Measurements from ENCODE around the gene NUB1.
A peak's percentile ranks its signal among the peaks of the same experiment; 100 is the strongest.

The NUB1 gene

DNA sequence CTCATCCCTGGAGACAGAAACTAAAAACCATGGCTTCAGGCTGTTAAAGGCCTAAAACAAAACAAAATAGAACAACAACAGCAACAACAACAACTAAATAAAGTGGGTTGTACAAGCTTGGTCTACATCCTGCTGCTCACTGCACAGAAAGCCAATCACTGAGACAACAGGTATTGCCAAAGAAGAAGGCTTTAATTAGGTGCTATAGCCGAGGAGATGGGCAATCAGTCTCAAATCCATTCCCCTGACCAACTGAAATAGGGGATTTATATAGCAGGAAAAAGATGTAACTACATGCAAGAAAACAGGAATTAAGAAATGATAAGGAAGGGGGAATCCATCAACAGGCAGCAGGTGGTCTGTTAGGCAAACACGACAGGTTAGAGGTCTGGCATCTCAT lies 22.4 kb upstream of the NUB1 start:
- no peak overlapping the region for H3K4me3 ChIP-seq (ENCODE audit: control insufficient read depth, low read depth, low read length)
- DNase-seq (ENCODE audit: low read depth), result no peak

GRCh38 chr7:151320263-151320845 lies 21.3 kb upstream of the NUB1 start:
- TF ChIP-seq, protein P1, sequence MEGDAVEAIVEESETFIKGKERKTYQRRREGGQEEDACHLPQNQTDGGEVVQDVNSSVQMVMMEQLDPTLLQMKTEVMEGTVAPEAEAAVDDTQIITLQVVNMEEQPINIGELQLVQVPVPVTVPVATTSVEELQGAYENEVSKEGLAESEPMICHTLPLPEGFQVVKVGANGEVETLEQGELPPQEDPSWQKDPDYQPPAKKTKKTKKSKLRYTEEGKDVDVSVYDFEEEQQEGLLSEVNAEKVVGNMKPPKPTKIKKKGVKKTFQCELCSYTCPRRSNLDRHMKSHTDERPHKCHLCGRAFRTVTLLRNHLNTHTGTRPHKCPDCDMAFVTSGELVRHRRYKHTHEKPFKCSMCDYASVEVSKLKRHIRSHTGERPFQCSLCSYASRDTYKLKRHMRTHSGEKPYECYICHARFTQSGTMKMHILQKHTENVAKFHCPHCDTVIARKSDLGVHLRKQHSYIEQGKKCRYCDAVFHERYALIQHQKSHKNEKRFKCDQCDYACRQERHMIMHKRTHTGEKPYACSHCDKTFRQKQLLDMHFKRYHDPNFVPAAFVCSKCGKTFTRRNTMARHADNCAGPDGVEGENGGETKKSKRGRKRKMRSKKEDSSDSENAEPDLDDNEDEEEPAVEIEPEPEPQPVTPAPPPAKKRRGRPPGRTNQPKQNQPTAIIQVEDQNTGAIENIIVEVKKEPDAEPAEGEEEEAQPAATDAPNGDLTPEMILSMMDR (conservative IDR thresholded peaks at IDR 0.05; ENCODE audit: control insufficient read depth, insufficient read depth, low read depth, low read length), result no peak
- no peak for DNase-seq (ENCODE audit: low read depth)
- H3K4me3 ChIP-seq (ENCODE audit: control insufficient read depth, low read depth, low read length), result no peak overlapping the region

More for the DNA sequence above, 22.4 kb upstream of the NUB1 start:
- TF ChIP-seq, protein P1 (conservative IDR thresholded peaks at IDR 0.05; ENCODE audit: control insufficient read depth, insufficient read depth, low read depth, low read length), result no peak

DNA sequence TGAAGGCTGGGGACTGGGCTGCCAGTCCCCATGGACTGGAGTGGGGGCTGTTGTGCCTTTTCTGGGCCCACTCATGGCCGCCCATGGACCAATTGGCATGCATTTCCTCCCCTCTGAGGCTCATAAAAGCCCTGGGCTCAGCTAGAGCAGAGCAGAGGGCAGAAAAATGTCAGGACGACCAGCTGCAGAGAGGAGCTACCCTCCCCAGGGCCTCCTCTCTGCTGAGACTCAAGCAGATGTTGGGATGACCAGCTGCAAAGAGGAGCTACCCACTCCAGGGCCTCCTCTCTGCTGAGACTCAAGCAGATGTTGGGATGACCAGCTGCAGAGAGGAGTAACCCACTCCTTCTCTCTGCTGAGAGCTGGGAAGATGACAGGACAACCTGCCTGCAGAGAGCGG lies 20.3 kb upstream of the NUB1 start:
- H3K4me3 ChIP-seq (ENCODE audit: control insufficient read depth, low read depth, low read length), result no peak overlapping the region
- DNase-seq (ENCODE audit: low read depth), result no peak
- TF ChIP-seq, protein P1 (conservative IDR thresholded peaks at IDR 0.05; ENCODE audit: control insufficient read depth, insufficient read depth, low read depth, low read length), result no peak

DNA sequence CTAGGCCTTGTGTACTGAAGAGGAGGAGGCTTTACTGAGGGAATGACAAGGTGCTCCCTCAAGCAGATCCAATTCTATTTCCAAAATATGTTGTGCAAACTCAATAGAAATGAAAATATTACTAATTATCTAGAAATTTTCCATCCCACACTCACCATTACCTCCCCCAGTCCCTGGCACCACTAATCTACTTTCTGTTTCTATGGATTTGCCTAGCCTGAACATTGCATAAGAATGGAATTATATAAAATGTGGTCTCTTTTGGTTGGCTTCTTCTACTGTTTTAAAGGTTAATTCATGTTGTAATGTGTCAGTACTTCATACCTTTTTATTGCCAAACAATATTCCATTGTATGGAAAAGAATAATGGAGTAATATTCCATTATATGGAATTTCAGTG lies 18.7 kb upstream of the NUB1 start:
- TF ChIP-seq, protein P1 (conservative IDR thresholded peaks at IDR 0.05; ENCODE audit: control insufficient read depth, insufficient read depth, low read depth, low read length), result no peak
- H3K4me3 ChIP-seq (ENCODE audit: control insufficient read depth, low read depth, low read length), result no peak overlapping the region
- DNase-seq (ENCODE audit: low read depth), result no peak

DNA sequence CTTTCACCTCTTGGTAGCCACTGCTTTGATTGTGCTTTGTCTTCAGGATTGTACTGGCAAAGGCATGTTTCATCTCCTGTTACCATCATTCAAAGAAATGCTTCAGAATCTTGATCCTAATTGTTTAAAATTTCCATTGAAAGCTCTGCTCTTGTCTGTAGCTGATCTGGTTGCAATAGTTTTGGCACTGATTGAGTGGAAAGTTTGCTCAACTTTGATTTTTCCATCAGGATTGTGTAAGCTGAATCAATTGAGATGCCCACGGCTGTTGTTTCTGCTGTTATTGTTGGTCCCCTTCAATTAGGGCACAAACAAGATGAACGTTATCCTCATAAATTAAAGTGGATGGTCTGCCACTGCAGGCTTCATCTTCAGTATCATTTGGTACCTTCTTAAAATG lies 14.6 kb upstream of the NUB1 start:
- TF ChIP-seq, protein P1 (conservative IDR thresholded peaks at IDR 0.05; ENCODE audit: control insufficient read depth, insufficient read depth, low read depth, low read length), result no peak
- no peak overlapping the region for H3K4me3 ChIP-seq (ENCODE audit: control insufficient read depth, low read depth, low read length)
- no peak for DNase-seq (ENCODE audit: low read depth)

- peak; percentile 83 for DNase-seq (ENCODE audit: low read depth)
- no peak overlapping the region for H3K4me3 ChIP-seq (ENCODE audit: control insufficient read depth, low read depth, low read length)
- TF ChIP-seq, protein P1 (conservative IDR thresholded peaks at IDR 0.05; ENCODE audit: control insufficient read depth, insufficient read depth, low read depth, low read length), result no peak
Measured at GRCh38 chr7:151327659-151328058, 14.0 kb upstream of the NUB1 start.

DNA sequence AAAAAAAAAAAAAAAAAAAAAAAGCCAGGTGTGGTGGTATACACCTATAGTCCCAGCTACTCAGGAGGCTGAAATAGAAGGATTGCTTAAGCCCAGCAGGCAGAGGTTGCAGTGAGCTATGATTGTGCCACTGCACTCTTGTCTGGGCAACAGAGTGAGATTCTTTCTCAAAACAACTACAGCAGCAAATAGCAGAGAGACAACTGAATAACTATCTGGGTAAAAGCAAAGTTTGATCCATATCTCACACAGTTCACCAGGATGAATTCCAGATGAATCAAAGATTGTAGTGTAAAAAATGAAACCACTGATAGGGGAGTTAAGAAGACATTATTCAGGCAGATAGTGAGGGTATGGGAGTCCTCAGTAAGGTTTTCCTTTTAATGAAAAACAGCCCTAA lies 11.4 kb upstream of the NUB1 start:
- DNase-seq (ENCODE audit: low read depth), result no peak
- no peak overlapping the region for H3K4me3 ChIP-seq (ENCODE audit: control insufficient read depth, low read depth, low read length)
- TF ChIP-seq, protein P1 (conservative IDR thresholded peaks at IDR 0.05; ENCODE audit: control insufficient read depth, insufficient read depth, low read depth, low read length), result no peak

Measured in fibroblast of mammary gland (primary cell).